IMR-90 (cell line): Measurements from ENCODE around the gene ARF1. TPM values are rescaled to one million over a fixed set of nuclear protein-coding genes. Genes with fewer than 3 reads are reported as not detected.

Source experiments
- ATAC-seq: fragments of 200-7000 bp; cut with Tn5 transposase; 2 replicates; pipeline ENCODE4 v1.9.1; 2020; ENCODE audit warnings: low read depth, mild to moderate bottlenecking, moderate library complexity
- BruUV-seq: library from RNA; stranded (reverse); fragments of 400-500 nt; replicated peaks from 2 replicates; lab custom pipeline; 2021; lab: Mats Ljungman, UMichigan
- CTCF ChIA-PET: fragments of 300-600 bp; formaldehyde crosslinking; extraction: SDS; loops from one replicate; lab custom pipeline; 2021; ENCODE audit warnings: antibody characterized with exemption; lab: Yijun Ruan, JAX
- POLR2A ChIA-PET: fragments of 300-600 bp; sonication (Branson Sonifier 250); formaldehyde crosslinking; loops from one replicate; lab custom pipeline; 2022; ENCODE audit warnings: antibody characterized with exemption; ENCODE audit not compliant: unreplicated experiment; lab: Charles Lee
- DNase-seq: peaks from one replicate; pipeline ENCODE4 v3.0.0; 2013
- H2AFZ ChIP-seq: replicated peaks from 2 replicates; pipeline ENCODE3; 2013; ENCODE audit warnings: low read length, mild to moderate bottlenecking; ENCODE audit not compliant: poor library complexity
- H2AK5ac ChIP-seq: 2 replicates; pipeline ENCODE4 v1.6.1; 2013; ENCODE audit warnings: low read depth, low read length, inconsistent platforms
- H2AK9ac ChIP-seq: replicated peaks from 2 replicates; pipeline ENCODE3; 2013; ENCODE audit warnings: mild to moderate bottlenecking, low read depth, low read length, moderate library complexity; ENCODE audit not compliant: poor library complexity
- H2BK120ac ChIP-seq: 2 replicates; pipeline ENCODE4 v1.6.1; 2013; ENCODE audit warnings: low read depth, low read length, inconsistent platforms
- H2BK15ac ChIP-seq: 3 replicates; pipeline ENCODE4 v1.6.1; 2013; ENCODE audit warnings: low read depth, low read length, inconsistent platforms
- H2BK20ac ChIP-seq: 2 replicates; pipeline ENCODE4 v1.6.1; 2013; ENCODE audit warnings: low read depth, mild to moderate bottlenecking, inconsistent platforms, low read length, moderate library complexity
- H2BK5ac ChIP-seq: 2 replicates; pipeline ENCODE4 v1.6.1; 2013; ENCODE audit warnings: mild to moderate bottlenecking, low read depth, low read length, inconsistent platforms; ENCODE audit not compliant: poor library complexity, severe bottlenecking
- H3K14ac ChIP-seq: replicated peaks from 2 replicates; pipeline ENCODE4 v1.6.1; 2013; ENCODE audit warnings: low read depth, low read length, inconsistent platforms
- H3K18ac ChIP-seq: 2 replicates; pipeline ENCODE4 v1.6.1; 2013; ENCODE audit warnings: low read depth, low read length, control low read depth
- H3K23ac ChIP-seq: 2 replicates; pipeline ENCODE4 v1.6.1; 2013; ENCODE audit warnings: low read depth, low read length, inconsistent platforms
- H3K27ac ChIP-seq: 2 replicates; pipeline ENCODE4 v1.5.1; 2013; ENCODE audit warnings: mild to moderate bottlenecking, control low read depth, low read length; ENCODE audit not compliant: insufficient read depth
- H3K27me3 ChIP-seq: 2 replicates; pipeline ENCODE4 v1.6.1; 2013; ENCODE audit warnings: low read length; ENCODE audit not compliant: control insufficient read depth, insufficient read depth
- H3K36me3 ChIP-seq: 2 replicates; pipeline ENCODE4 v1.6.1; 2013; ENCODE audit warnings: low read length, mixed read lengths; ENCODE audit not compliant: control insufficient read depth, insufficient read depth
- H3K4ac ChIP-seq: 2 replicates; pipeline ENCODE4 v1.6.1; 2013; ENCODE audit warnings: low read depth, low read length, inconsistent platforms
- H3K4me1 ChIP-seq: 2 replicates; pipeline ENCODE4 v1.6.1; 2013; ENCODE audit warnings: low read length, mixed read lengths; ENCODE audit not compliant: control insufficient read depth, insufficient read depth
- H3K4me2 ChIP-seq: 2 replicates; pipeline ENCODE4 v1.6.1; 2013; ENCODE audit warnings: low read depth, mild to moderate bottlenecking, control low read depth, low read length, moderate library complexity
- H3K4me3 ChIP-seq: 2 replicates; pipeline ENCODE4 v1.5.1; 2013; ENCODE audit warnings: low read depth, mild to moderate bottlenecking, control low read depth, low read length, moderate library complexity; ENCODE audit not compliant: insufficient read depth
- H3K56ac ChIP-seq: 2 replicates; pipeline ENCODE4 v1.6.1; 2013; ENCODE audit warnings: low read length, inconsistent platforms; ENCODE audit not compliant: insufficient read depth; ENCODE audit errors: extremely low read depth
- H3K79me1 ChIP-seq, 2 experiments: 2 replicates each; pipeline ENCODE4 v1.6.1; 2013; ENCODE audit warnings: low read length in 2 of 2, inconsistent platforms in 1 of 2, low read depth in 1 of 2
- H3K9ac ChIP-seq: 2 replicates; pipeline ENCODE4 v1.6.1; 2013; ENCODE audit warnings: low read depth, low read length, control low read depth
- H3K9me1 ChIP-seq: 2 replicates; pipeline ENCODE4 v1.6.1; 2013; ENCODE audit warnings: low read length, inconsistent platforms; ENCODE audit not compliant: insufficient read depth
- H3K9me3 ChIP-seq: 2 replicates; pipeline ENCODE4 v1.6.1; 2013; ENCODE audit warnings: low read length; ENCODE audit not compliant: control insufficient read depth, insufficient read depth
- H4K20me1 ChIP-seq: 2 replicates; pipeline ENCODE4 v1.6.1; 2013; ENCODE audit warnings: low read length, inconsistent platforms; ENCODE audit not compliant: insufficient read depth
- H4K5ac ChIP-seq: 2 replicates; pipeline ENCODE4 v1.6.1; 2013; ENCODE audit warnings: mild to moderate bottlenecking, low read depth, low read length, control low read depth
- H4K8ac ChIP-seq, 2 experiments: 2 replicates each; pipeline ENCODE4 v1.6.1; 2013; ENCODE audit warnings: low read depth in 2 of 2, low read length in 2 of 2, control low read depth in 1 of 2, inconsistent platforms in 1 of 2
- H4K91ac ChIP-seq: 2 replicates; pipeline ENCODE4 v1.6.1; 2013; ENCODE audit warnings: low read depth, low read length, inconsistent platforms; ENCODE audit not compliant: insufficient read depth
- BHLHE40 ChIP-seq: fragments of 150-350 bp; IDR thresholded peaks from 2 replicates; pipeline ENCODE4 v1.6.1; 2016; ENCODE audit warnings: mild to moderate bottlenecking, low read depth, low read length
- CEBPB ChIP-seq: IDR thresholded peaks from 2 replicates; pipeline ENCODE4 v1.6.1; 2012; ENCODE audit warnings: low read depth, low read length, improper control_type of control experiment
- CHD1 ChIP-seq: IDR thresholded peaks from 2 replicates; pipeline ENCODE4 v1.6.1; 2012; ENCODE audit warnings: low read depth, low read length, improper control_type of control experiment
- MAZ ChIP-seq: IDR thresholded peaks from 2 replicates; pipeline ENCODE4 v1.6.1; 2012; ENCODE audit warnings: low read depth, mild to moderate bottlenecking, low read length, improper control_type of control experiment, moderate library complexity, borderline replicate concordance
- MXI1 ChIP-seq: IDR thresholded peaks from 2 replicates; pipeline ENCODE4 v1.6.1; 2012; ENCODE audit warnings: low read depth, mild to moderate bottlenecking, low read length, moderate library complexity, borderline replicate concordance
- RAD21 ChIP-seq: IDR thresholded peaks from 2 replicates; pipeline ENCODE4 v1.6.1; 2012; ENCODE audit warnings: low read length, improper control_type of control experiment
- RCOR1 ChIP-seq: IDR thresholded peaks from 2 replicates; pipeline ENCODE4 v1.6.1; 2012; ENCODE audit warnings: mild to moderate bottlenecking, low read length, improper control_type of control experiment; ENCODE audit not compliant: insufficient replicate concordance
- SMC3 ChIP-seq: fragments of 150-350 bp; IDR thresholded peaks from 2 replicates; pipeline ENCODE4 v1.6.1; 2016; ENCODE audit warnings: low read depth, mild to moderate bottlenecking, antibody characterized with exemption, low read length, moderate library complexity
- USF2 ChIP-seq: fragments of 150-350 bp; IDR thresholded peaks from 2 replicates; pipeline ENCODE4 v1.6.1; 2017; ENCODE audit warnings: mild to moderate bottlenecking, antibody characterized with exemption, low read length, low read depth
- whole genome bisulfite sequencing, 2 experiments: methylation state at CpG; one replicate each; pipeline versions ENCODE4 v1.1.5 to v1.1.7; 2013; ENCODE audit warnings: missing lambda C conversion rate in 2 of 2; ENCODE audit not compliant: insufficient read length in 1 of 2; ENCODE audit errors: extremely low coverage in 2 of 2; 5-methylcytosine and 5-hydroxymethylcytosine counted together
- dilution Hi-C: fragments of 300-500 bp; cut with HindIII; formaldehyde crosslinking; loops from one replicate; pipeline ENCODE4 v1.14.3; 2018; ENCODE audit warnings: low sequenced_read_pairs; ENCODE audit not compliant: unreplicated experiment
- in situ Hi-C: fragments of 300-500 bp; cut with MboI; formaldehyde crosslinking; loops from 3 replicates; pipeline ENCODE4 v1.14.3; 2019; ENCODE audit warnings: low sequenced_read_pairs, inconsistent platforms, mixed read lengths
- intact Hi-C: fragments of 100-400 bp; cut with micrococcal nuclease; formaldehyde crosslinking; loops from 2 replicates; pipeline ENCODE4 v1.10.0; 2022
- polyA plus RNA-seq, 3 experiments: library from polyadenylated mRNA; depleted of rRNA; stranded (reverse); fragments of >200 nt; gene quantifications; 2 replicates each; pipeline ENCODE4 v1.2.3, GENCODE V29; 2012; ENCODE audit warnings: low replicate concordance in 1 of 3
- total RNA-seq: library from RNA; depleted of rRNA; stranded (reverse); fragments of >200 nt; gene quantifications from 2 replicates; pipeline ENCODE4 v1.2.3, GENCODE V29; 2012
- TF ChIP-seq, protein P1 (sequence below): conservative IDR thresholded peaks from 2 replicates; pipeline ENCODE4 v1.5.1; 2012; ENCODE audit warnings: mild to moderate bottlenecking, low read depth, low read length, improper control_type of control experiment

The ARF1 gene
- total and polyA plus RNA-seq, 2 of the 4 experiments (the other 2 are of a cell fraction), result 330 to 1,100 TPM

GRCh38 chr1:228062812-228063211 lies 19.7 kb upstream of the ARF1 start:
- no peaks in the 10 kb centered on the region for H3K9me1 ChIP-seq
- H2AK5ac ChIP-seq, result no peak overlapping the region
- no peaks in the 10 kb centered on the region for H3K36me3 ChIP-seq
- H3K4me1 ChIP-seq, result peaks cover 2% of the 10 kb centered on the region; the same call in 1 of the 2 replicates
- no peaks in the 10 kb centered on the region for H4K20me1 ChIP-seq
- H3K27ac ChIP-seq, result no peak overlapping the region
- POLR2A ChIA-PET, result no interaction called here
- no peak overlapping the region for H3K4ac ChIP-seq
- H2BK120ac ChIP-seq, result no peak overlapping the region
- H4K8ac ChIP-seq, result no peak overlapping the region
- no TSS peak for BruUV-seq
- no peak overlapping the region for H3K23ac ChIP-seq
- in situ Hi-C loops, result no loop called here
- no peak overlapping the region for H4K5ac ChIP-seq
- intact Hi-C loops, result no loop called here
- H2BK15ac ChIP-seq, result no peak overlapping the region
- dilution Hi-C loops, result no loop called here
- TF ChIP-seq, protein P1, sequence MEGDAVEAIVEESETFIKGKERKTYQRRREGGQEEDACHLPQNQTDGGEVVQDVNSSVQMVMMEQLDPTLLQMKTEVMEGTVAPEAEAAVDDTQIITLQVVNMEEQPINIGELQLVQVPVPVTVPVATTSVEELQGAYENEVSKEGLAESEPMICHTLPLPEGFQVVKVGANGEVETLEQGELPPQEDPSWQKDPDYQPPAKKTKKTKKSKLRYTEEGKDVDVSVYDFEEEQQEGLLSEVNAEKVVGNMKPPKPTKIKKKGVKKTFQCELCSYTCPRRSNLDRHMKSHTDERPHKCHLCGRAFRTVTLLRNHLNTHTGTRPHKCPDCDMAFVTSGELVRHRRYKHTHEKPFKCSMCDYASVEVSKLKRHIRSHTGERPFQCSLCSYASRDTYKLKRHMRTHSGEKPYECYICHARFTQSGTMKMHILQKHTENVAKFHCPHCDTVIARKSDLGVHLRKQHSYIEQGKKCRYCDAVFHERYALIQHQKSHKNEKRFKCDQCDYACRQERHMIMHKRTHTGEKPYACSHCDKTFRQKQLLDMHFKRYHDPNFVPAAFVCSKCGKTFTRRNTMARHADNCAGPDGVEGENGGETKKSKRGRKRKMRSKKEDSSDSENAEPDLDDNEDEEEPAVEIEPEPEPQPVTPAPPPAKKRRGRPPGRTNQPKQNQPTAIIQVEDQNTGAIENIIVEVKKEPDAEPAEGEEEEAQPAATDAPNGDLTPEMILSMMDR, result no peak
- no peak for TF ChIP-seq BHLHE40
- no peak for TF ChIP-seq SMC3
- no peak for TF ChIP-seq MXI1
- TF ChIP-seq CHD1, result no peak
- TF ChIP-seq RCOR1, result no peak
- no peak for TF ChIP-seq RAD21
- TF ChIP-seq MAZ, result no peak
- no peak for TF ChIP-seq CEBPB
- no peak for TF ChIP-seq USF2
- H3K14ac ChIP-seq, result no peak overlapping the region
- 70% methylated on average over 3 of the region's 4 CpGs; no CpG with 5 or more reads in 1 of the 2 experiments for WGBS, 2 experiments
- H3K18ac ChIP-seq, result no peak overlapping the region
- ATAC-seq (no peak), DNase-seq (no peak)
- CTCF ChIA-PET, result no interaction called here
- H3K4me3 ChIP-seq, result no peak overlapping the region
- no peak overlapping the region for H3K4me2 ChIP-seq
- no peak overlapping the region for H2BK20ac ChIP-seq
- no peak overlapping the region for H4K91ac ChIP-seq
- H3K9me3 ChIP-seq, result peaks cover 12% of the 10 kb centered on the region; the same call in 1 of the 2 replicates
- H2BK5ac ChIP-seq, result no peak overlapping the region
- no peak overlapping the region for H2AK9ac ChIP-seq
- no peak overlapping the region for H3K56ac ChIP-seq
- peaks cover 58% of the 10 kb centered on the region for H3K27me3 ChIP-seq
- H3K9ac ChIP-seq, result no peak overlapping the region
- no peaks in the 10 kb centered on the region for H3K79me1 ChIP-seq
- peak overlapping the region; percentile 32 for H2AFZ ChIP-seq
